Stomach (tissue), 9 donors: ENCODE data around the gene RPGR. TPM values are rescaled to one million over a fixed set of nuclear protein-coding genes. Genes with fewer than 3 reads are reported as not detected.
A peak's percentile ranks its signal among the peaks of the same experiment; 100 is the strongest.

ENCODE experiments used
- DNase-seq, 2 donors: peaks; one replicate each; pipeline versions ENCODE4 v3.0.0 to v3.0.0-alpha.2; 2013 to 2019
- H3K27ac ChIP-seq, 5 donors: fragments of 200-600 bp in 4 of 5; sonication (generic) in 4 of 5; one replicate each; pipeline ENCODE4 v1.5.1; 2013 to 2019; ENCODE audit warnings: mild to moderate bottlenecking in 1 of 5, moderate library complexity in 1 of 5
- H3K27me3 ChIP-seq, 3 donors: fragments of 200-600 bp; sonication (generic); one replicate each; pipeline ENCODE4 v1.5.1; 2017 to 2019; ENCODE audit warnings: mixed run types in 1 of 3
- H3K36me3 ChIP-seq, 4 donors: fragments of 200-600 bp; sonication (generic); 1 replicate in 3 of 4; 2 replicates in 1 of 4; pipeline ENCODE4 v1.5.1; 2016 to 2019
- H3K4me1 ChIP-seq, 4 donors: fragments of 200-600 bp; sonication (generic); one replicate each; pipeline ENCODE4 v1.5.1; 2016 to 2019
- H3K4me3 ChIP-seq, 4 donors: fragments of 200-600 bp; sonication (generic) in 3 of 4; one replicate each; pipeline ENCODE4 v1.5.1; 2016 to 2019; ENCODE audit warnings: mild to moderate bottlenecking in 1 of 4
- H3K9me3 ChIP-seq, 4 donors: fragments of 200-600 bp; sonication (generic); one replicate each; pipeline ENCODE4 v1.5.1; 2016 to 2019
- CTCF ChIP-seq, 7 experiments: fragments of 450-650 bp in 4 of 7; fragments of 200-600 bp in 3 of 7; sonication (generic) in 3 of 7; IDR thresholded peaks; one replicate each; pipeline ENCODE4 v1.5.1; 2016 to 2019; ENCODE audit warnings: antibody characterized with exemption in 7 of 7, control low read depth in 2 of 7, mild to moderate bottlenecking in 1 of 7
- EP300 ChIP-seq: sonication (generic); formaldehyde crosslinking; IDR thresholded peaks from one replicate; pipeline ENCODE4 v1.6.1; 2017; ENCODE audit warnings: antibody characterized with exemption
- POLR2A ChIP-seq, 4 donors: fragments of 450-650 bp; IDR thresholded peaks; one replicate each; pipeline ENCODE4 v1.6.1; 2016; ENCODE audit warnings: antibody characterized with exemption in 4 of 4, control low read depth in 2 of 4, mild to moderate bottlenecking in 1 of 4, moderate library complexity in 1 of 4
- POLR2AphosphoS5 ChIP-seq, 3 donors: sonication (generic); formaldehyde crosslinking; IDR thresholded peaks; one replicate each; pipeline ENCODE4 v1.6.1; 2016; ENCODE audit warnings: antibody characterized with exemption in 3 of 3
- WGBS, 5 donors: extraction: QIAGEN DNeasy Blood & Tissue Kit in 3 of 5; methylation state at CpG; one replicate each; pipeline versions ENCODE4 v1.1.5 to v1.1.7; 2013 to 2018; 5-methylcytosine and 5-hydroxymethylcytosine counted together
- intact Hi-C: fragments of 100-400 bp; cut with DNase I; formaldehyde crosslinking; loops from one replicate; pipeline ENCODE4 v1.15.1; 2023; ENCODE audit warnings: low total_unique reads
- polyA plus RNA-seq, 3 donors: library from polyadenylated mRNA; stranded (reverse); fragments of 200-250 nt; gene quantifications; one replicate each; pipeline ENCODE4 v1.2.3, GENCODE V29; 2013
- total RNA-seq, 5 donors: library from RNA; depleted of rRNA; stranded (reverse); fragments of >200 nt; gene quantifications; one replicate each; pipeline versions ENCODE4 v1.1.0 to v1.2.3, GENCODE V29; 2014 to 2016
- donor health status: healthy with polysubstance abuse.
- donor health status: Bipolar disorder and iron deficiency.
- donor health status: healthy.

RPGR gene
- total and polyA plus RNA-seq, 8 donors = 1.3 to 97.3 (median 10.7) TPM

GRCh38 chrX:38260231-38260630 is 67.1 kb downstream of the RPGR start:
- no peaks in the 10 kb centered on the region for H3K4me1 ChIP-seq
- TF ChIP-seq EP300 (no peak), CTCF (IDR thresholded peaks at IDR 0.05) (peak in 1 of 7 experiments; percentile 17)
- DNase-seq = peak in 1 of 2 donors; percentile 12

GRCh38 chrX:38256019-38256418 is 71.3 kb downstream of the RPGR start:
- TF ChIP-seq CTCF (IDR thresholded peaks at IDR 0.05) (no peak), POLR2AphosphoS5 (IDR thresholded peaks at IDR 0.05) (no peak), POLR2A (IDR thresholded peaks at IDR 0.05) (no peak), EP300 (no peak)
- no peaks in the 10 kb centered on the region for H3K9me3 ChIP-seq
- H3K27me3 ChIP-seq = no peaks in the 10 kb centered on the region
- intact Hi-C loops = no loop called here
- H3K27ac ChIP-seq = no peak overlapping the region
- 84 to 96% (median 95%) methylated on average over 10 to 30 of the region's 30 CpGs for WGBS, 5 donors
- H3K4me3 ChIP-seq = no peak overlapping the region
- no peaks in the 10 kb centered on the region for H3K4me1 ChIP-seq
- DNase-seq = no peak
- no peaks in the 10 kb centered on the region for H3K36me3 ChIP-seq

More at GRCh38 chrX:38260231-38260630, 67.1 kb downstream of the RPGR start:
- WGBS, 5 donors = 22 to 49% (median 33%) methylated on average over 4 of the region's 4 CpGs
- no peaks in the 10 kb centered on the region for H3K36me3 ChIP-seq
- no peak overlapping the region for H3K27ac ChIP-seq
- H3K9me3 ChIP-seq = no peaks in the 10 kb centered on the region
- intact Hi-C loops = no loop called here
- H3K27me3 ChIP-seq = no peaks in the 10 kb centered on the region
- H3K4me3 ChIP-seq = no peak overlapping the region

DNA sequence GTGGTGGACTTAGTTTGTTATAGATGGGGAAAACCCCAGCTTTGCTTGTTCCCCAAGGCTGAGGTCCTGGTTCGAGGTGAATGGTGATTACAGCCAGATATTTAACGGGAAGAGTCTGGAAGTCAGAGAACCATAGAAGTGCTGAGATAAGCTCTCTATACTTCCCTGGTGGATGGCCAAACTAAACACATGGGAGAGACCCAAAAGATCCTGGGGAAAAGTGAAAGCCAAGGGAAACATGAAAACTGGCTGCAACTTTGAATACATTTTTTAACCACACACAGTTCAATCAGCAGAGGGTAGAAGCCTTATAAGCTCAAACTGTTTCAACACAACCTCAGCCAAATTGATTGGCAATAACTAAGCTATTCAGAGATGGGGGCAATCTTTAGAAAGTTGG is 77.3 kb downstream of the RPGR start:
- no peak overlapping the region for H3K27ac ChIP-seq
- intact Hi-C loops = no loop called here
- H3K36me3 ChIP-seq = no peaks in the 10 kb centered on the region
- DNase-seq = no peak
- TF ChIP-seq CTCF (IDR thresholded peaks at IDR 0.05) (no peak), EP300 (no peak), POLR2AphosphoS5 (IDR thresholded peaks at IDR 0.05) (no peak), POLR2A (IDR thresholded peaks at IDR 0.05) (no peak)
- H3K27me3 ChIP-seq = no peaks in the 10 kb centered on the region
- H3K4me1 ChIP-seq = no peaks in the 10 kb centered on the region
- H3K9me3 ChIP-seq = no peaks in the 10 kb centered on the region
- WGBS, 5 donors = 6 to 33% (median 23%) methylated on average over 2 of the region's 2 CpGs
- H3K4me3 ChIP-seq = no peak overlapping the region

- TF ChIP-seq POLR2A (IDR thresholded peaks at IDR 0.05) = no peak
- TF ChIP-seq EP300 = no peak
- TF ChIP-seq CTCF (IDR thresholded peaks at IDR 0.05) = no peak
- no peak for TF ChIP-seq POLR2AphosphoS5 (IDR thresholded peaks at IDR 0.05)
- Histone ChIP-seq H3K27me3 (no peaks in the 10 kb centered on the region), H3K4me1 (no peaks in the 10 kb centered on the region), H3K4me3 (no peak overlapping the region), H3K27ac (no peak overlapping the region), H3K9me3 (no peaks in the 10 kb centered on the region), H3K36me3 (no peaks in the 10 kb centered on the region)
- no peak for DNase-seq
- WGBS, 5 donors = 78 to 97% (median 86%) methylated on average over 2 of the region's 2 CpGs
- intact Hi-C loops = no loop called here
Observed at GRCh38 chrX:38247051-38247450, 80.3 kb downstream of the RPGR start.
